GM19240 (cell line): ENCODE results near the gene AKR7A2.
"Not testable (repeated sequence)": the region's sequence is repeated elsewhere in the genome, so short reads cannot be mapped to it uniquely, and the experiment has no call there.

Experiments used
- DNase-seq: peaks from one replicate; pipeline ENCODE4 v3.0.0; 2011; ENCODE audit warnings: low spot score; ENCODE audit not compliant: insufficient read length

The AKR7A2 gene

GRCh38 chr1:19268445-19268844, 43.5 kb downstream of the AKR7A2 start:
- DNase-seq, result no peak

GRCh38 chr1:19262744-19263143, 49.2 kb downstream of the AKR7A2 start:
- no peak for DNase-seq

- no peak for DNase-seq
Observed at GRCh38 chr1:19262047-19262446, 49.9 kb downstream of the AKR7A2 start.

GRCh38 chr1:19260211-19261138, 51.5 kb downstream of the AKR7A2 start:
- DNase-seq, result no peak

- DNase-seq, result no peak
Observed at GRCh38 chr1:19258353-19258752, 53.6 kb downstream of the AKR7A2 start.

- DNase-seq, result no peak
Observed at GRCh38 chr1:19257178-19257914, 54.6 kb downstream of the AKR7A2 start.

- DNase-seq, result not testable (repeated sequence)
Observed at GRCh38 chr1:19256301-19256700, 55.6 kb downstream of the AKR7A2 start.

- DNase-seq, result no peak
Observed at GRCh38 chr1:19255288-19255687, 56.7 kb downstream of the AKR7A2 start.

- no peak for DNase-seq
Observed at GRCh38 chr1:19254416-19254815, 57.5 kb downstream of the AKR7A2 start.
